Gastroesophageal sphincter (tissue), 4 donors: ENCODE results near the gene ASB18. TPM values are rescaled to one million over a fixed set of nuclear protein-coding genes. Genes with fewer than 3 reads are reported as not detected.

Experiments used
- ATAC-seq: fragments of 150-250 bp; one replicate; pipeline ENCODE4 v1.9.1; 2016; ENCODE audit warnings: mild to moderate bottlenecking, moderate library complexity
- H3K27ac ChIP-seq, 4 donors: fragments of 200-600 bp; sonication (generic) in 3 of 4; 1 replicate in 3 of 4; 2 replicates in 1 of 4; pipeline ENCODE4 v1.5.1; 2016 to 2019
- H3K27me3 ChIP-seq: fragments of 200-600 bp; sonication (generic); one replicate; pipeline ENCODE4 v1.5.1; 2019
- H3K36me3 ChIP-seq, 2 donors: fragments of 200-600 bp; sonication (generic); one replicate each; pipeline ENCODE4 v1.5.1; 2019; ENCODE audit warnings: control low read depth in 1 of 2
- H3K4me1 ChIP-seq, 3 donors: fragments of 200-600 bp; sonication (generic); 1 replicate in 2 of 3; 2 replicates in 1 of 3; pipeline ENCODE4 v1.5.1; 2016 to 2019; ENCODE audit warnings: control low read depth in 2 of 3
- H3K4me3 ChIP-seq, 2 donors: fragments of 200-600 bp; sonication (generic); one replicate each; pipeline ENCODE4 v1.5.1; 2019; ENCODE audit warnings: mild to moderate bottlenecking in 1 of 2, moderate library complexity in 1 of 2
- H3K9me3 ChIP-seq, 3 donors: fragments of 200-600 bp; sonication (generic); one replicate each; pipeline ENCODE4 v1.5.1; 2017 to 2019; ENCODE audit warnings: control low read depth in 2 of 3
- CTCF ChIP-seq, 4 experiments: fragments of 200-600 bp in 2 of 4; fragments of 450-650 bp in 2 of 4; sonication (generic) in 1 of 4; IDR thresholded peaks; one replicate each; pipeline ENCODE4 v1.5.1; 2017 to 2019; ENCODE audit warnings: antibody characterized with exemption in 4 of 4, mild to moderate bottlenecking in 2 of 4, moderate library complexity in 2 of 4
- EP300 ChIP-seq: sonication (generic); formaldehyde crosslinking; IDR thresholded peaks from one replicate; pipeline ENCODE4 v1.6.1; 2017; ENCODE audit warnings: antibody characterized with exemption, mild to moderate bottlenecking
- POLR2A ChIP-seq, 2 donors: fragments of 450-650 bp; IDR thresholded peaks; one replicate each; pipeline ENCODE4 v1.6.1; 2017; ENCODE audit warnings: antibody characterized with exemption in 2 of 2, mild to moderate bottlenecking in 2 of 2, moderate library complexity in 1 of 2
- POLR2AphosphoS5 ChIP-seq: sonication (generic); formaldehyde crosslinking; IDR thresholded peaks from one replicate; pipeline ENCODE4 v1.6.1; 2017; ENCODE audit warnings: antibody characterized with exemption
- WGBS, 2 donors: methylation state at CpG; one replicate each; pipeline ENCODE4 v1.1.5; 2018; ENCODE audit warnings: low coverage in 1 of 2; 5-methylcytosine and 5-hydroxymethylcytosine counted together
- total RNA-seq, 4 donors: library from RNA; depleted of rRNA; stranded (reverse); fragments of >200 nt; gene quantifications; one replicate each; pipeline ENCODE4 v1.1.0, GENCODE V29; 2016

Gene ASB18
- total RNA-seq, 4 donors from 2014 or later: not detected

GRCh38 chr2:236250286-236250685, 13.9 kb downstream of the ASB18 start:
- WGBS, 2 donors: 47 to 48% methylated on average over 3 of the region's 3 CpGs
- TF ChIP-seq EP300: no peak
- TF ChIP-seq CTCF (IDR thresholded peaks at IDR 0.05): no peak
- TF ChIP-seq POLR2AphosphoS5: no peak
- TF ChIP-seq POLR2A (IDR thresholded peaks at IDR 0.05): no peak

GRCh38 chr2:236249066-236249465, 15.1 kb downstream of the ASB18 start:
- no peak overlapping the region for H3K27ac ChIP-seq
- TF ChIP-seq EP300: no peak
- no peak for TF ChIP-seq CTCF (IDR thresholded peaks at IDR 0.05)
- TF ChIP-seq POLR2A (IDR thresholded peaks at IDR 0.05): no peak
- TF ChIP-seq POLR2AphosphoS5: no peak
- H3K36me3 ChIP-seq: no peaks in the 10 kb centered on the region
- H3K4me1 ChIP-seq: no peaks in the 10 kb centered on the region
- no peaks in the 10 kb centered on the region for H3K9me3 ChIP-seq
- H3K27me3 ChIP-seq: peaks cover 38% of the 10 kb centered on the region
- ATAC-seq: no peak
- H3K4me3 ChIP-seq: no peak overlapping the region
- 83 to 100% methylated on average over 1 of the region's 2 CpGs for WGBS, 2 donors

More at GRCh38 chr2:236250286-236250685, 13.9 kb downstream of the ASB18 start:
- ATAC-seq: no peak
- H3K36me3 ChIP-seq: no peaks in the 10 kb centered on the region
- no peaks in the 10 kb centered on the region for H3K4me1 ChIP-seq
- no peak overlapping the region for H3K27ac ChIP-seq
- no peaks in the 10 kb centered on the region for H3K9me3 ChIP-seq
- no peak overlapping the region for H3K4me3 ChIP-seq
- peaks cover 31% of the 10 kb centered on the region for H3K27me3 ChIP-seq

DNA sequence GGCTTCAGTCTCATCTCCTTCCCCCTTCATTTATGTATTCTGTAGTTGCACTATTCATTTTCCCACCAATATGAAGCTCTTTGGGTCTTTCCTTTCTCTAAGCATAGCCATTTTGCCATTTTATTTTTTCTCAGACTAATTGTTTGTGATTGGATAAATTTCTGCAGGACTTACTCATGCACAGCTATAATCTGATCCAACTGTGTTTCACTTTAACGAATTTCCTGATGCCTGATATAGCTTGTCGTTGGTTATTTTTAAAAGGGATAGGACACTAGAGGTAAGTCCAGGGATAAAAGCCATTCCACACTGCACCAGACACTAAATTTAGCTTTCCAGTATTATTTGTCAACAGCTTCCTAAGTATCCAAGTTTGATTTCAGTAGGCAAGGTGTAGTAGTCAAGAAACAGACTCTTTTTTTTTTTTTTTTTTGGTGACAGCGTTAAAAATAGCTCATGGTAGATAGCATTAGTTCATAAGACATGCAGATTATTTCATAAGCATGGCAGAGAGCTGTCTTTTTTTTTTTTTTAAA, 17.4 kb downstream of the ASB18 start:
- Histone ChIP-seq H3K27me3 (peaks cover 33% of the 10 kb centered on the region), H3K4me3 (no peak overlapping the region), H3K36me3 (no peaks in the 10 kb centered on the region), H3K27ac (no peak overlapping the region), H3K4me1 (no peaks in the 10 kb centered on the region), H3K9me3 (no peaks in the 10 kb centered on the region)
- TF ChIP-seq EP300 (no peak), CTCF (IDR thresholded peaks at IDR 0.05) (no peak)
- ATAC-seq: no peak
- 40 to 59% methylated on average over 3 of the region's 3 CpGs for WGBS, 2 donors

DNA sequence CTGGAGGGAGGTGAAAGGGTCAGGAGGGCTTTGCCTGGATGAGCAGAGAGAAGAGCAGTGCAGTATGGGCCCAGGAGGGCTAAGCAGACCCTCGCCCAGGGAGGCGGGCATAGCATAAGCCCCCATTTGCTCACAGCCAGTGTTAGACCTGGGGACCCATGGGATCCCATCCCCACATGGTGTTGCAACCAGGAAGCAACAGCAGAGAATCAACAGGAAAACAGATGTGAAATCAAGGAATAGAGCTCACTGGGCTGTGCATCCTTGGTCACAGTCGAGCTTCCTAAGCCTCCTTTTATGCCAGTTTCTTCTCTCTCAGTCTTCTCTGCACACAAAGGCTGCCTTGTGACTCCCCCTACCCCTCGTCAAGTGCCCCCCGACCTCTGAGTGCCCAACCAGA, 19.9 kb downstream of the ASB18 start:
- no peaks in the 10 kb centered on the region for H3K36me3 ChIP-seq
- H3K27me3 ChIP-seq: peaks cover 58% of the 10 kb centered on the region
- H3K9me3 ChIP-seq: no peaks in the 10 kb centered on the region
- 90 to 100% methylated on average over 1 to 5 of the region's 5 CpGs for WGBS, 2 donors
- no peak for ATAC-seq
- no peaks in the 10 kb centered on the region for H3K4me1 ChIP-seq
- TF ChIP-seq POLR2A (IDR thresholded peaks at IDR 0.05) (no peak), EP300 (no peak), CTCF (IDR thresholded peaks at IDR 0.05) (no peak), POLR2AphosphoS5 (no peak)
- H3K4me3 ChIP-seq: no peak overlapping the region
- H3K27ac ChIP-seq: no peak overlapping the region

DNA sequence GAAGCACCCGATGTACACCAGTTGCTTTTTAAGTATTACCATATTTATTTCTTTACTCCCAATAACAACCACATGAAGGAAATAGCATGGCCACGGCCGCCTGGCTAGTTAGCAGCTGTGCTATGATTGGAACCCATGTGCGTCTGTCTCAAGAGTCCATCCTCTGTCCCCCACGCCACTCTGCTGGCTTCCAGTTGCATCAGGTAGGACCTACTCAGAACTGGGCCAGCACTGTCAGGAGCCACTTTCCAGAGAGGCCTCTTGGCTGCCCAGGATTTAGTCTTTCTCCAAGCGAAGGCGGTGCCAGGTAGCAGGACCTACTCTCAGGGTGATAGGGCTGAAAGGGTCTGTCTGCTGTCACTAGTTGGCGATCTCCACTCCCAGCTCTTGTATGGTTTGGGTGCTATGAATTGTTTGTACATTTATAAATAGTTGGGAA, 22.1 kb downstream of the ASB18 start:
- Histone ChIP-seq H3K9me3 (no peaks in the 10 kb centered on the region), H3K36me3 (no peaks in the 10 kb centered on the region), H3K27ac (no peak overlapping the region), H3K4me3 (no peak overlapping the region), H3K27me3 (peaks cover 66% of the 10 kb centered on the region), H3K4me1 (peaks cover 0 to 7% (median 0%) of the 10 kb centered on the region in 3 donors)
- no peak for ATAC-seq
- WGBS, 2 donors: 87 to 91% methylated on average over 5 to 6 of the region's 8 CpGs
- no peak for TF ChIP-seq POLR2A (IDR thresholded peaks at IDR 0.05)
- no peak for TF ChIP-seq CTCF (IDR thresholded peaks at IDR 0.05)
- TF ChIP-seq EP300: no peak
- TF ChIP-seq POLR2AphosphoS5: no peak
